ENCODE results near the gene ZHX3. TPM values are rescaled to one million over a fixed set of nuclear protein-coding genes. Genes with fewer than 3 reads are reported as not detected.

Gene ZHX3
- total and polyA plus RNA-seq, 2 of the 13 experiments (the other 11 are each of a cell fraction or from before 2014, with no cell fraction given), result 8.4 to 11.7 TPM

DNA sequence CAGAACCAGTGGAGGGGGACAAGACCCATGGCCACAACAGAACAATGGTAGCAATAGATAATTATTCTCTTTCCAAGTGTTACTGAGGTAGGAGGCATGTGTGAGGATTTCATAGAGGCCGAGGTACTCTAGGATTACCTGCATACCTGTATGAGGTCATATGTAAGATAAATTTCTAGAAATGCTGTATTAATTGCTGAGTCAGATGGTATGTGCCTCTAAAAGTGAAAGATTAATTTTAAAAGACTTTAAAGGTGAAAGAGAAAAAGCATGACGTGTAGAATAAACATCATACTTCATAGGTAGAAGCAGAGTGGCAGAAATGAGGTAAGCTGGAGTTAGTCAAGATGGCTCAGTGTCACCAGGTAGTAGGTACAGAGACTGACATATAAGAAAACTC, 51.6 kb downstream of the ZHX3 start:
- Histone ChIP-seq H3K9ac (ENCODE audit: insufficient read depth, low read depth, low read length) (no peak overlapping the region), H3K79me2 (ENCODE audit: insufficient read depth, low read length) (no peaks in the 10 kb centered on the region), H2AFZ (ENCODE audit: low read length) (no peak overlapping the region), H4K20me1 (ENCODE audit: insufficient read depth, low read length) (no peaks in the 10 kb centered on the region), H3K36me3 (replicated peaks in 1 of 2; ENCODE audit: control insufficient read depth in 1 of 2, insufficient read depth in 2 of 2, low read length in 2 of 2) (no peaks in the 10 kb centered on the region), H3K27ac (ENCODE audit: extremely low read length, insufficient read depth, low read length) (no peak overlapping the region), H3K4me1 (ENCODE audit: insufficient read depth, low read length) (no peaks in the 10 kb centered on the region), H3K4me2 (ENCODE audit: low read depth, low read length) (no peak overlapping the region), H3K27me3 (ENCODE audit: control insufficient read depth in 1 of 2, insufficient read depth in 2 of 2, low read length in 2 of 2) (no peaks in the 10 kb centered on the region), H3K4me3 (replicated peaks in 1 of 3; ENCODE audit: insufficient read depth in 1 of 3, low read depth in 2 of 3, low read length in 3 of 3) (no peak overlapping the region), H3K9me3 (ENCODE audit: low read length) (no peaks in the 10 kb centered on the region)
- in situ Hi-C loops (cut with HindIII; ENCODE audit: extremely low pct_ligation_motif_present, low pct_unique_long_range_greater_than_20kb), result no loop called here
- POLR2A ChIA-PET, result no interaction called here
- intact Hi-C loops (cut with micrococcal nuclease; ENCODE audit: unreplicated experiment), result no loop called here
- WGBS (ENCODE audit: low lambda C conversion rate), result 93% methylated on average over 2 of the region's 2 CpGs
- no TSS peak for BruUV-seq (replicated peaks)
- TF ChIP-seq, protein P1, sequence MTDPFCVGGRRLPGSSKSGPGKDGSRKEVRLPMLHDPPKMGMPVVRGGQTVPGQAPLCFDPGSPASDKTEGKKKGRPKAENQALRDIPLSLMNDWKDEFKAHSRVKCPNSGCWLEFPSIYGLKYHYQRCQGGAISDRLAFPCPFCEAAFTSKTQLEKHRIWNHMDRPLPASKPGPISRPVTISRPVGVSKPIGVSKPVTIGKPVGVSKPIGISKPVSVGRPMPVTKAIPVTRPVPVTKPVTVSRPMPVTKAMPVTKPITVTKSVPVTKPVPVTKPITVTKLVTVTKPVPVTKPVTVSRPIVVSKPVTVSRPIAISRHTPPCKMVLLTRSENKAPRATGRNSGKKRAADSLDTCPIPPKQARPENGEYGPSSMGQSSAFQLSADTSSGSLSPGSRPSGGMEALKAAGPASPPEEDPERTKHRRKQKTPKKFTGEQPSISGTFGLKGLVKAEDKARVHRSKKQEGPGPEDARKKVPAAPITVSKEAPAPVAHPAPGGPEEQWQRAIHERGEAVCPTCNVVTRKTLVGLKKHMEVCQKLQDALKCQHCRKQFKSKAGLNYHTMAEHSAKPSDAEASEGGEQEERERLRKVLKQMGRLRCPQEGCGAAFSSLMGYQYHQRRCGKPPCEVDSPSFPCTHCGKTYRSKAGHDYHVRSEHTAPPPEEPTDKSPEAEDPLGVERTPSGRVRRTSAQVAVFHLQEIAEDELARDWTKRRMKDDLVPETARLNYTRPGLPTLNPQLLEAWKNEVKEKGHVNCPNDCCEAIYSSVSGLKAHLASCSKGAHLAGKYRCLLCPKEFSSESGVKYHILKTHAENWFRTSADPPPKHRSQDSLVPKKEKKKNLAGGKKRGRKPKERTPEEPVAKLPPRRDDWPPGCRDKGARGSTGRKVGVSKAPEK (CRISPR knock-in tag; IDR thresholded peaks at IDR 0.05; ENCODE audit: borderline replicate concordance), result no peak
- TF ChIP-seq EED (CRISPR knock-in tag; IDR thresholded peaks at IDR 0.05) (no peak), ZFY (CRISPR knock-in tag; IDR thresholded peaks at IDR 0.05) (no peak), MAFF (IDR thresholded peaks at IDR 0.05; ENCODE audit: low read depth, low read length) (peak; percentile 85), ZNF446 (CRISPR knock-in tag; IDR thresholded peaks at IDR 0.05) (no peak), MAFK (conservative IDR thresholded peaks at IDR 0.05 in 1 of 2, IDR thresholded peaks at IDR 0.05 in 1 of 2; ENCODE audit: low read length in 2 of 2) (peak; percentile 87 to 94), ZFP41 (CRISPR knock-in tag; IDR thresholded peaks at IDR 0.05; ENCODE audit: borderline replicate concordance) (no peak)
- ATAC-seq, result no peak
- DNase-seq (ENCODE audit: low spot score), result no peak
- FAIRE-seq, result no peak
- CTCF ChIA-PET (ENCODE audit: low intra/inter-chr PET ratio, low total read pairs), result no interaction called here
